PC-3 (cell line): ENCODE measurements around the gene CCNB3.

Source experiments
- CTCF ChIP-seq: fragments of 300-600 bp; sonication (generic); conservative IDR thresholded peaks from 2 replicates; pipeline ENCODE4 v1.5.1; 2017; ENCODE audit warnings: antibody characterized with exemption, low read depth, mild to moderate bottlenecking, low read length
- EZH2 ChIP-seq: fragments of 300-600 bp; sonication (generic); IDR thresholded peaks from one replicate; pipeline ENCODE4 v1.6.1; 2017; ENCODE audit warnings: antibody characterized with exemption, mild to moderate bottlenecking, low read length; ENCODE audit not compliant: unreplicated experiment

GRCh38 chrX:50183891-50184290, 20.7 kb upstream of the CCNB3 start:
- TF ChIP-seq CTCF = no peak
- TF ChIP-seq EZH2 = no peak
